Measurements from ENCODE around the gene SIGMAR1. TPM values are rescaled to one million over a fixed set of nuclear protein-coding genes. Genes with fewer than 3 reads are reported as not detected.

Gene SIGMAR1
- polyA plus RNA-seq, 1 donor from 2014 or later, result 52.5 TPM

DNA sequence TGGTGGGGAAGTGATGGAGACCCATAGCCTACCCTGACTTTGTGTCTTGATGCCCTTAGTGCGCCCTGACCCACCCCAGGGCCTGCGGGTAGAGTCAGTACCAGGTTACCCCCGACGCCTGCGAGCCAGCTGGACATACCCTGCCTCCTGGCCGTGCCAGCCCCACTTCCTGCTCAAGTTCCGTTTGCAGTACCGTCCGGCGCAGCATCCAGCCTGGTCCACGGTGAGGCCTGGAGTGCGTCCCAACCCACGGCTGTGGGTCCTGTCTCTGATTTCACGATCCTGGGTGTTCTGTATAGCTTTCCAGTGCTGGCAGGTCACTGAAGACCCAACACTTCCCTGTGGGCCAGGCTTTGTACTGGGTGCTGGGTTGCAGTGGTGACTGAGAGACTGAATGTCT, 20.9 kb upstream of the SIGMAR1 start:
- no peaks in the 10 kb centered on the region for H3F3A ChIP-seq (ENCODE audit: insufficient read depth, low read length, poor library complexity, severe bottlenecking)
- H3K27me3 ChIP-seq (ENCODE audit: insufficient read depth, low read depth, low read length), result no peaks in the 10 kb centered on the region
- H2AFZ ChIP-seq (ENCODE audit: low read depth, low read length), result no peak overlapping the region
- no peaks in the 10 kb centered on the region for H3K79me2 ChIP-seq (replicated peaks; ENCODE audit: insufficient read depth, low read length)
- H3K4me3 ChIP-seq (ENCODE audit: low read length), result no peak overlapping the region
- H4K20me1 ChIP-seq (ENCODE audit: insufficient read depth), result no peaks in the 10 kb centered on the region
- H3K9me3 ChIP-seq (ENCODE audit: low read length), result no peaks in the 10 kb centered on the region
- no peak overlapping the region for H3K27ac ChIP-seq (ENCODE audit: low read length)
- no peak overlapping the region for H3K4me2 ChIP-seq (ENCODE audit: low read length)
- no peaks in the 10 kb centered on the region for H3K36me3 ChIP-seq (ENCODE audit: insufficient read depth, low read length)
- no peak overlapping the region for H3K9ac ChIP-seq (ENCODE audit: low read length)
- TF ChIP-seq RAD21 (conservative IDR thresholded peaks at IDR 0.05) (no peak), SMC3 (conservative IDR thresholded peaks at IDR 0.05; ENCODE audit: poor library complexity) (no peak), TAF1 (IDR thresholded peaks at IDR 0.05; ENCODE audit: low read depth) (no peak), POLR2AphosphoS5 (IDR thresholded peaks at IDR 0.05) (no peak), MXI1 (conservative IDR thresholded peaks at IDR 0.05; ENCODE audit: poor library complexity, severe bottlenecking) (no peak), EZH2 (IDR thresholded peaks at IDR 0.05; ENCODE audit: borderline replicate concordance, insufficient read depth, low read length, poor library complexity, severe bottlenecking) (no peak), EP300 (conservative IDR thresholded peaks at IDR 0.05; ENCODE audit: poor library complexity, severe bottlenecking) (no peak)
- TF ChIP-seq, protein P1, sequence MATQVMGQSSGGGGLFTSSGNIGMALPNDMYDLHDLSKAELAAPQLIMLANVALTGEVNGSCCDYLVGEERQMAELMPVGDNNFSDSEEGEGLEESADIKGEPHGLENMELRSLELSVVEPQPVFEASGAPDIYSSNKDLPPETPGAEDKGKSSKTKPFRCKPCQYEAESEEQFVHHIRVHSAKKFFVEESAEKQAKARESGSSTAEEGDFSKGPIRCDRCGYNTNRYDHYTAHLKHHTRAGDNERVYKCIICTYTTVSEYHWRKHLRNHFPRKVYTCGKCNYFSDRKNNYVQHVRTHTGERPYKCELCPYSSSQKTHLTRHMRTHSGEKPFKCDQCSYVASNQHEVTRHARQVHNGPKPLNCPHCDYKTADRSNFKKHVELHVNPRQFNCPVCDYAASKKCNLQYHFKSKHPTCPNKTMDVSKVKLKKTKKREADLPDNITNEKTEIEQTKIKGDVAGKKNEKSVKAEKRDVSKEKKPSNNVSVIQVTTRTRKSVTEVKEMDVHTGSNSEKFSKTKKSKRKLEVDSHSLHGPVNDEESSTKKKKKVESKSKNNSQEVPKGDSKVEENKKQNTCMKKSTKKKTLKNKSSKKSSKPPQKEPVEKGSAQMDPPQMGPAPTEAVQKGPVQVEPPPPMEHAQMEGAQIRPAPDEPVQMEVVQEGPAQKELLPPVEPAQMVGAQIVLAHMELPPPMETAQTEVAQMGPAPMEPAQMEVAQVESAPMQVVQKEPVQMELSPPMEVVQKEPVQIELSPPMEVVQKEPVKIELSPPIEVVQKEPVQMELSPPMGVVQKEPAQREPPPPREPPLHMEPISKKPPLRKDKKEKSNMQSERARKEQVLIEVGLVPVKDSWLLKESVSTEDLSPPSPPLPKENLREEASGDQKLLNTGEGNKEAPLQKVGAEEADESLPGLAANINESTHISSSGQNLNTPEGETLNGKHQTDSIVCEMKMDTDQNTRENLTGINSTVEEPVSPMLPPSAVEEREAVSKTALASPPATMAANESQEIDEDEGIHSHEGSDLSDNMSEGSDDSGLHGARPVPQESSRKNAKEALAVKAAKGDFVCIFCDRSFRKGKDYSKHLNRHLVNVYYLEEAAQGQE (IDR thresholded peaks at IDR 0.05; ENCODE audit: borderline replicate concordance), result no peak
- TF ChIP-seq, protein P2, sequence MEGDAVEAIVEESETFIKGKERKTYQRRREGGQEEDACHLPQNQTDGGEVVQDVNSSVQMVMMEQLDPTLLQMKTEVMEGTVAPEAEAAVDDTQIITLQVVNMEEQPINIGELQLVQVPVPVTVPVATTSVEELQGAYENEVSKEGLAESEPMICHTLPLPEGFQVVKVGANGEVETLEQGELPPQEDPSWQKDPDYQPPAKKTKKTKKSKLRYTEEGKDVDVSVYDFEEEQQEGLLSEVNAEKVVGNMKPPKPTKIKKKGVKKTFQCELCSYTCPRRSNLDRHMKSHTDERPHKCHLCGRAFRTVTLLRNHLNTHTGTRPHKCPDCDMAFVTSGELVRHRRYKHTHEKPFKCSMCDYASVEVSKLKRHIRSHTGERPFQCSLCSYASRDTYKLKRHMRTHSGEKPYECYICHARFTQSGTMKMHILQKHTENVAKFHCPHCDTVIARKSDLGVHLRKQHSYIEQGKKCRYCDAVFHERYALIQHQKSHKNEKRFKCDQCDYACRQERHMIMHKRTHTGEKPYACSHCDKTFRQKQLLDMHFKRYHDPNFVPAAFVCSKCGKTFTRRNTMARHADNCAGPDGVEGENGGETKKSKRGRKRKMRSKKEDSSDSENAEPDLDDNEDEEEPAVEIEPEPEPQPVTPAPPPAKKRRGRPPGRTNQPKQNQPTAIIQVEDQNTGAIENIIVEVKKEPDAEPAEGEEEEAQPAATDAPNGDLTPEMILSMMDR (IDR thresholded peaks at IDR 0.05; ENCODE audit: poor library complexity, severe bottlenecking), result no peak
- H3K9me2 ChIP-seq (ENCODE audit: insufficient read depth, low read length), result no peaks in the 10 kb centered on the region

DNA sequence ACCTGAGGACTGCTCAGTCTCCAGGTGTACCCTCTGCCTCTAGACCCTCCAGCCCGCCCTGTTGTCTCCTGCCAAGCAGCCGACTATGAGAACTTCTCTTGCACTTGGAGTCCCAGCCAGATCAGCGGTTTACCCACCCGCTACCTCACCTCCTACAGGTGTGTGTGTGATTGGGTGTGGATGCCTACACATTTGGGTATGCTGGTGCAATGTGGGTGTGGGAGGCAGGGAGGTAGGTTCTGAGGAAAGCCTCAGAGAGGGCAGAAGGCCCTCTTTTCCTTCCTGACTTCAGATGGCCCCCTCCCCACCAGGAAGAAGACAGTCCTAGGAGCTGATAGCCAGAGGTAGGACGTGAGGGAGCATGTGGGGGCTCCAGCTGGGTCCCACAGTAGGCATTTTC, 19.4 kb upstream of the SIGMAR1 start:
- TF ChIP-seq SMC3 (conservative IDR thresholded peaks at IDR 0.05; ENCODE audit: poor library complexity), result no peak
- Histone ChIP-seq H2AFZ (ENCODE audit: low read depth, low read length) (no peak overlapping the region), H3K79me2 (replicated peaks; ENCODE audit: insufficient read depth, low read length) (no peaks in the 10 kb centered on the region)

DNA sequence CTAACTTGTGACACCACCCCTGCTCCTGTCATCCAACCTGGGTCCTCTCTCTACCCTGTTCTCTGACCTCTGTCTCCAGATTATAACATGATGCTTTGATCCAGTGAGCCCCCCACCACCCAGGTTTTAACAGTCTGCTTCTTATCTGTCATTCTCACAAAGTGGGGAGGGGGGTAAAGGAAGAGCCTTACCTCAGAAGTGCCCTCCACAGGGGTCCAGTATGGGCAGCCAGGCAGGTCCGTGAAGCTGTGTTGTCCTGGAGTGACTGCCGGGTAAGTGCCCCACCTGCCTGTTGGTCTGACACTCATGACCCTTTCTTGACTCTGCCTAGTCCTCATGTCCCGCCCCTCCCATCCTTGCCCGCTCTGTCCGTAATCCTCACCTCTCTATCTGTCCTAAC, 17.8 kb upstream of the SIGMAR1 start:
- no peaks in the 10 kb centered on the region for H3K9me2 ChIP-seq (ENCODE audit: insufficient read depth, low read length)

More for the DNA sequence above, 19.4 kb upstream of the SIGMAR1 start:
- H3K9ac ChIP-seq (ENCODE audit: low read length), result no peak overlapping the region
- no peaks in the 10 kb centered on the region for H3K9me2 ChIP-seq (ENCODE audit: insufficient read depth, low read length)
- H3K27me3 ChIP-seq (ENCODE audit: insufficient read depth, low read depth, low read length), result no peaks in the 10 kb centered on the region
- H3K4me2 ChIP-seq (ENCODE audit: low read length), result no peak overlapping the region
- H3K36me3 ChIP-seq (ENCODE audit: insufficient read depth, low read length), result no peaks in the 10 kb centered on the region
- no peaks in the 10 kb centered on the region for H3K9me3 ChIP-seq (ENCODE audit: low read length)
- no peaks in the 10 kb centered on the region for H3F3A ChIP-seq (ENCODE audit: insufficient read depth, low read length, poor library complexity, severe bottlenecking)
- no peak overlapping the region for H3K4me3 ChIP-seq (ENCODE audit: low read length)
- no peak overlapping the region for H3K27ac ChIP-seq (ENCODE audit: low read length)
- no peaks in the 10 kb centered on the region for H4K20me1 ChIP-seq (ENCODE audit: insufficient read depth)

More for the DNA sequence above, 17.8 kb upstream of the SIGMAR1 start:
- H3K4me3 ChIP-seq (ENCODE audit: low read length), result no peak overlapping the region
- H4K20me1 ChIP-seq (ENCODE audit: insufficient read depth), result no peaks in the 10 kb centered on the region
- TF ChIP-seq, protein P2 (IDR thresholded peaks at IDR 0.05; ENCODE audit: poor library complexity, severe bottlenecking), result no peak
- TF ChIP-seq RAD21 (conservative IDR thresholded peaks at IDR 0.05), result no peak
- TF ChIP-seq POLR2AphosphoS5 (IDR thresholded peaks at IDR 0.05), result no peak
- no peak for TF ChIP-seq TAF1 (IDR thresholded peaks at IDR 0.05; ENCODE audit: low read depth)
- TF ChIP-seq SMC3 (conservative IDR thresholded peaks at IDR 0.05; ENCODE audit: poor library complexity), result no peak
- TF ChIP-seq, protein P1 (IDR thresholded peaks at IDR 0.05; ENCODE audit: borderline replicate concordance), result no peak
- TF ChIP-seq EP300 (conservative IDR thresholded peaks at IDR 0.05; ENCODE audit: poor library complexity, severe bottlenecking), result no peak
- H3K9ac ChIP-seq (ENCODE audit: low read length), result no peak overlapping the region
- no peaks in the 10 kb centered on the region for H3K27me3 ChIP-seq (ENCODE audit: insufficient read depth, low read depth, low read length)
- no peak overlapping the region for H2AFZ ChIP-seq (ENCODE audit: low read depth, low read length)
- no peak overlapping the region for H3K27ac ChIP-seq (ENCODE audit: low read length)
- no peak overlapping the region for H3K4me2 ChIP-seq (ENCODE audit: low read length)
- H3K36me3 ChIP-seq (ENCODE audit: insufficient read depth, low read length), result no peaks in the 10 kb centered on the region
- H3K9me3 ChIP-seq (ENCODE audit: low read length), result no peaks in the 10 kb centered on the region
- H3F3A ChIP-seq (ENCODE audit: insufficient read depth, low read length, poor library complexity, severe bottlenecking), result no peaks in the 10 kb centered on the region
- no peaks in the 10 kb centered on the region for H3K79me2 ChIP-seq (replicated peaks; ENCODE audit: insufficient read depth, low read length)
